GM21528 (cell line): ENCODE measurements around the gene CDKN1B.

ENCODE experiments used
- ATAC-seq: cut with Tn5 transposase; IDR thresholded peaks from one replicate; pipeline ENCODE4 v1.9.1; 2021; ENCODE audit warnings: mild to moderate bottlenecking, moderate library complexity; ENCODE audit not compliant: unreplicated experiment, low FRiP score

The CDKN1B gene

DNA sequence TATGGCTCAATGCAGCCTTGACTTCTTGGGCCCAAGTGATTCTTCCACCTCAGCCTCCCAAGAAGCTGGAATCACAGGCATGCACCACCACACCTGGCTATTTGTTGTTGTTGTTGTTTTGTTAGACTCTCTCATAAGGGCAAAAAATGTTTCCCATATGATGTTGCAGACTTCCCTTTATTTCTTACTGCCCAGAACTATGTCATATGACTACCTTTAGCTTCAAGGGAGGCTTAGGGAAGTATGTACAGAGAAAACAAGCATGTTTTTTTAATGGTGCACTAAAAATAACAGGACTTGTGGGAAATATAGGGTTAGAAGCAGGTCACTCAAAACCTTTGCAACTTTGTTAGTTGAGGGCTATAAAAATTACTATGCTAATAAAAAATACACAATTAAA is 16.9 kb upstream of the CDKN1B start:
- no peak for ATAC-seq

DNA sequence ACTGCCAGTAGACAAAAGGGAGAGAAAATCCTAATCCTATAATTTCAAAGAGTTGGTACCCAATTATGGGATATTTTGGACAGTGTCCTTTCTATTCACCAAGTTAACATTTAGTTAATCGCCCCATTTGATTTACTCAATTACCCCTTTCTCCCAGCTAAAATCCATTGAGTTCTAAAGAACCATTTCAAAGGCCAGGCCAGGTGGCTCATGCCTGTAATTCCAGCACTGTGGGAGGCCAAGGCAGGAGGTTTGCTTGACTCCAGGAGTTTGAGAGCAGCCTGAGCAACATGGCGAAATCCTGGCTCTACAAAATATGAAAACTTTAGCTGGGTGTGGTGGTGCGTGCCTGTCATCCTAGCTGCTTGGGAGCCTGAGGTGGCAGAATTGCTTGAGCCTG is 15.7 kb upstream of the CDKN1B start:
- ATAC-seq = no peak

DNA sequence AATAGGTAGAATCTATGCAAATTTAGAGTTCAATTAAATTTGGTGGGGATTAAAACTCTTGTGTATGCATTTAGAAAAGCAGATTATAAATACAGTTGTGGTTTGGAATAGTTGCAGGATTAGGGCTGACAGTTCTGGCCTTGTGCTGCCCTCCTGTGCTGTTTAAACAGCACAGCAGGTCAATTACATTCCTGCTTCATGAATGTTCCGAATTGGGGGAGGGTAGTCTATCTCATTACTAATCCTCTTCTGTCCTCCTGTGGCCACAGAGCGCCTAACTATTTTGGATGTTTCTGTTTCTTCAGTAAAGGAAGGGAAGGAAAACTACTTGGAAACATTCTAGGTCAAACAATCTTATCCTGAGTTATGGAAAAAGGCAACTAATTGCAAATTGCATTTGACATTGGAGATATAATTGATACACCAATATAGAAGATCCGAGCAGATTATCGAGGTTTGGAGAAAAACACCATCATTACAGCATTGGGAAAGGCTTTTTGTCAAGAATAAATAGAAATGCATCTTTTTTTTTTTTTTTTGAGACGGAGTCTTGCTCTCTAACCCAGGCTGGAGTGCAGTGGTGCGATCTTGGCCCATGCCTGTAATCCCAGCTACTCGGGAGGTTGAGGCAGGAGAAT is 12.5 kb upstream of the CDKN1B start:
- ATAC-seq = peak; percentile 60

DNA sequence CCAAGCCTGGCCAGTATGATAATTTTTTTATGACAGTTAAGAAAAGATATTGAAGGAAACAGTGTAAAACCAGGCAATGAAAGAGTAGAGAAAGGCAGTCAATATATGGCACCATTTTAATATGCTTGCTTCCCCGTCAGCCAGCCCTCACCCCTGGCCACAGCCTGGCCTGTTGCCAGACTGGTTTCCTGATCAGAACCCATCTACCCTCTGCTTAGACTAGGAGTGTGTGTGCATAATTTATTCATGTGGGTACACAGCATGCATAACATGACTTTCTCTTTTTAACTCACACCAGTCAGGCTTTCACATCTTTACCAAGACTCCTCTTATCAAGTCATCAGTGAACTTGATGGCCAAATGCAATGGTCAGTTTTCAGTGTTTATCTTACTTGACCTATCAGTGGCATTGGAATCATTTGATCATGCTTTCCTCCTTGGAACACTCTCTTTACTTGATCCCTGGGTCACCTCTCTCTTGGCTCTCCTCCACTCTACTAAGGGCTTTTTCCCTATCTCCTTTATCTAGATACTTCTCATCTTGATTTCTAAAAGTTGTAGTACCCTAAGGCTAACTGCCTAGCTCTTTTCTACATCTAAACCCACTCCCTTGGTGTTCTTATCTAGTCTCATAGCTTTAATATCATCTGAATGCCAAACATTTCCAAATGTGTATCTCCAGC is 11.2 kb upstream of the CDKN1B start:
- ATAC-seq = no peak

DNA sequence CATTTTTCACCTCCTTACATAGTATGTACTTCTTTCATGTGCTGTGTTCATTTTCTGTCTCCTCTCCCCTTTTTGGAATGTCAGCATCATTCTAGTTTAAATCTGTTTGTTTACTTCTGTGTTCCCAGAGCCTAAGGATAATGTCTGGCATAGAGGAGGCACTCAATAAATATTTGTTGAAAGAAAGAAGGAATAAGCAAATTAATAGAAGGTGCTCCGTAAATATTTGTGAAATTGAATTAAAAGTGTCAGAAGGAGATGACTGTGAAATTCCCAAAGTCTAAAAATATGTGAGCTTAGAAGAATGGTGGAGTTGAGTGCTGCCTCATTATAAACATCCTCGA is 3.3 kb upstream of the CDKN1B start:
- ATAC-seq = no peak

DNA sequence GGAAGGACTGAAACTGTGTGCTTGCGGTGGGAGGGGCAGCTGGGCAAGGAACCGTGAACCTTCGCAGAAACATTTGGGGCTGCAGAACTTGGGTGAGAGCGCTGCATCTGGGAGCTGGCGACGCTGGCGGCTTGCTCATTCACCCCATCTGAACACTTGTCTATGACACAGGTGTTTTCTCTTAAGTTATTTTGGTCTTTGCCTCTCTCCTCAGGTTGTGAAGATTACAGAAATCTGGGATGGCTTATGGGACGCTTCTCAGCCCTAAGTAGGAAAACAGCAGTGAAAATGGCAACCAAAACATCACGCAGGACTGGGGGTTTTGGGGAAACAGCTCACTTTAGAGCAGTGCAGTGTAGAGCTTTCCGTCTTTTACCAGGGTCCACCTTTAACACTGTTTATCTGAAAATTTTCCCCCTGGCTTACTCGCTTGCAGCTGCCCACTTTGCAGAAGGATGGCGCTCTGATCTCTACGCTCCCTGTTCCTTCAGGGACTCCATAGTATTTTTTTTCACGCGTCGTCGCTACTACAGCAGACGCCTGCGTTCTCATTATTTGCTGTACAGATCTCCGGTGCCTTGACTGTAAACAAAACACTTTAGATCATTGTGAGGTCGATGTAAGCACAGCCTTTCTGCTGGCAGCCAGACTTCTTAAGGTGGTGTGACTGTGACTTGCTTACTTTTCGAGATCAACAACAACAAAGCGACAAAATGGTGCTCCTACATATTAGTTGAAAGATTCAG is 2.7 kb upstream of the CDKN1B start:
- no peak for ATAC-seq

DNA sequence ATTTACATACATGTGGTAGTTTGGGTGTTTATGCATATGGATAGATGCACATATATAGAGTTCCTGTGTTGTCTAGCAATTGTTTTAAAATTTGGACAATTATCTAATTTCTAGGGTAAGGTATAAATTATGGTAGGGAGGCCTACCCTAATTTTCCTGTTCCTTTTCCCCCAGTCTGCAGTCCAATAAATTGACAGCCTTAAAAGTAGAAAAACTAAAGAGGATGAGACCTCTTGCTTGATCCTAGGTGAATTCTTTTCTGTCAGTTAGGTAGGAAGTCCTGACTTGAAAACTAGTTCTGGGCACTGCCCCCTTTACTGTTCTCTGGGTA is 2.1 kb upstream of the CDKN1B start:
- ATAC-seq = no peak

DNA sequence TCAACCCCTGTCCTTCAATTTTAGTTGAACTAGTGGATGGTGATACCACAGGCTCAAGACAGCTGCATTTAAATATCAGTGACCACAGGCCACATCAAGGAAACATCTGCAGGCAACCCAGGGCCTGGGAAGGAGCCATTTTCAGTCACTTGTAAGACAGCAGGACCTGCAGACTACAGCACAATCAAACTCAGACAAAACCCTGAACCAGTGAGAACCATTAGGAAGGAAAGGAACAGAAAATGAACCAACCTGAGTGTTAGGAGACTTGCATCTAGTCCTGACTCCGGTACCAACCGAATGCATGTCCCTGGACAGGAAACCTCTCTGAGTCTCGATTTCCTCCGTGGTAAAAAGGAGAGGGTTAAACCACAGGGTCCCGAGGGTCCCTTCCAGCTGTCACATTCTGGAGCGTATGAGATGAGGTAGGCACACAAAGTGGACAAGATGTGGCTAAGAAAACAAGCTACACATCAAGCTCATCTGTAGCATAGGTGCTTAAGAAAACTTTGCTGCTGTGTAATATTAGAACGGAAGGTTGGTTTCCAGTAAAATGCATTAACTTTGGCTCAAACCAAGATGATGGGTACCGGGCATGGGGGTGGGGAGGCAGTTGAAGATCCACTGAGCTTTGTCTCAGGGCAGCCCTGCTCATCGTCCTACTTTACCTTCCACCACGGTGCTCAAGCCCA is 1.6 kb upstream of the CDKN1B start:
- ATAC-seq = peak; percentile 32

DNA sequence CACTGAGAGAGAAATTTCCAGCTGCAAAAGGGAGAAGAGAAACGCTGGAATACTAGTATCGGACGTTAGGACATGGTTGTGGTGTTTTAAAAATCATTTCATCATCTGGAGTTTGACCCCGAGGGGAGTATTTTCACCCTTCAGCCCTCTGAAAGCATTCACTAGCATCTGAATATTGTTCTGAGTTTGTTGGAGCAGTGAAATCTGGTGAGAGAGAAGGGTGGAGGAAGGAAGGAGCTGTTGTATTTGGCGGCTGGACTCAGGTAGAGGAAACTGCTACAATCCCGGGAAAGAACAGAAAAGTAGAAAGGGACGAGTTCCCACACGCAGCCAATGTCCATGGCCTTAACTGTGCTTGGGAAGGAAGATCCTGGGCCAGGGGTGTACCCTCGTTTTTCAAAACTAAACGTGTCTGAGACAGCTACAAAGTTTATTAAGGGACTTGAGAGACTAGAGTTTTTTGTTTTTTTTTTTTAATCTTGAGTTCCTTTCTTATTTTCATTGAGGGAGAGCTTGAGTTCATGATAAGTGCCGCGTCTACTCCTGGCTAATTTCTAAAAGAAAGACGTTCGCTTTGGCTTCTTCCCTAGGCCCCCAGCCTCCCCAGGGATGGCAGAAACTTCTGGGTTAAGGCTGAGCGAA is 896 bp upstream of the CDKN1B start:
- ATAC-seq = no peak

DNA sequence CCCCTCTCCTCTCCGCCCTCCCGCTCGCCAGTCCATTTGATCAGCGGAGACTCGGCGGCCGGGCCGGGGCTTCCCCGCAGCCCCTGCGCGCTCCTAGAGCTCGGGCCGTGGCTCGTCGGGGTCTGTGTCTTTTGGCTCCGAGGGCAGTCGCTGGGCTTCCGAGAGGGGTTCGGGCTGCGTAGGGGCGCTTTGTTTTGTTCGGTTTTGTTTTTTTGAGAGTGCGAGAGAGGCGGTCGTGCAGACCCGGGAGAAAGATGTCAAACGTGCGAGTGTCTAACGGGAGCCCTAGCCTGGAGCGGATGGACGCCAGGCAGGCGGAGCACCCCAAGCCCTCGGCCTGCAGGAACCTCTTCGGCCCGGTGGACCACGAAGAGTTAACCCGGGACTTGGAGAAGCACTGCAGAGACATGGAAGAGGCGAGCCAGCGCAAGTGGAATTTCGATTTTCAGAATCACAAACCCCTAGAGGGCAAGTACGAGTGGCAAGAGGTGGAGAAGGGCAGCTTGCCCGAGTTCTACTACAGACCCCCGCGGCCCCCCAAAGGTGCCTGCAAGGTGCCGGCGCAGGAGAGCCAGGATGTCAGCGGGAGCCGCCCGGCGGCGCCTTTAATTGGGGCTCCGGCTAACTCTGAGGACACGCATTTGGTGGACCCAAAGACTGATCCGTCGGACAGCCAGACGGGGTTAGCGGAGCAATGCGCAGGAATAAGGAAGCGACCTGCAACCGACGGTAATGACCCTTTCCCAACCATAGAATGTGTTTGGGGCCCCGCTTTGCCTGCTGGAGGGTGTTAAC is 615 bp downstream of the CDKN1B start:
- peak; percentile 4 for ATAC-seq

DNA sequence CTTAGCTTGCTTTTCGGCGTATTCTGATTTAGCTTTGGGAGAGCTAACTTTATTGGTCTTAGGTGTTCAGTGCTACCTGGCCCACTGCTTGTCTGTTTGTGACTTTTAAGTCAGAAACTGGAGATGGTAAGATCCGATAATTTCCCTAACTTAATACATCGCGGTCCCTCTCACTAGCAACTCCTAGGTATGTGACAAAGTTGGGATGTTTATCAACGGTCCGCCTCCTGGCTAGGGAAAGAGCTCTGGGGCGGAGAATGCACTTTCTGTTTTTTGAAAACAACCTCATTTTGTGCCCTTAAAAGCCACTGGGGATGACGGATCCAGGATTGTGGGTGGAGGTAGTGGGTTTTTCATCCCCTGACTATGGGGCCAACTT is 1.2 kb downstream of the CDKN1B start:
- ATAC-seq = no peak

DNA sequence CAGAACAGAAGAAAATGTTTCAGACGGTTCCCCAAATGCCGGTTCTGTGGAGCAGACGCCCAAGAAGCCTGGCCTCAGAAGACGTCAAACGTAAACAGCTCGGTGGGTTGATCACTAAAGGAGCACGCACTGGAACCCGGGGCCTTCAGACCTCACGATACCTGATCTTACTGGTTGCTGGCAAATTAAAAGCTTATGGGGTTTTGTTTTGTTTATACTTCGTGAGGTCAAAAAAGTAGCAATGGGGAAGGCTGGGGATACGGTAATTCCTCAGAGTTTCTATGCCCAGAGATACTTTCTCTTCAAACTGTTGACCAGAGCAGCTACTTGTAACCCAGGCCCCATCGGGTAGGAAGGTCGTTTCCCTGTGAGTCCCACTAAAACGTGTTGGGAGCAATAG is 1.7 kb downstream of the CDKN1B start:
- ATAC-seq = no peak

DNA sequence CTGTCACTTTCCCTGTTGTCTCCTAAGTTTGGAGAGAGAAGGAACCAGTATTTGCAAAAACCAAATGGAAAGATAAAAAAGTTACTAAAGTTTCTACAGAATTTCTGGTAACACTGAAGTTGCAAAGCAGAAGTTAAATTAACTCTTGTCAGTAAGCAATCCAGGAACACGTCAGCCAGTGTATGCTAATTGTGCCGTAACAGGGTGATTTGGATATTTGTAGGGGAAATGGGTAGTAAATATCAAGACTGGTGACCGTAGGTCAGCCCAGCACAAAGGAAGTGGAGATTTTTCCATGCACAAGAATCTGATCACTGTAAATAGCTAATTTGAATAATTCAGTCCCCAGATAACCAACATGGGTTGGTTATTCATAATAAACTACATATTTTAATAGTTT is 2.3 kb downstream of the CDKN1B start:
- no peak for ATAC-seq

DNA sequence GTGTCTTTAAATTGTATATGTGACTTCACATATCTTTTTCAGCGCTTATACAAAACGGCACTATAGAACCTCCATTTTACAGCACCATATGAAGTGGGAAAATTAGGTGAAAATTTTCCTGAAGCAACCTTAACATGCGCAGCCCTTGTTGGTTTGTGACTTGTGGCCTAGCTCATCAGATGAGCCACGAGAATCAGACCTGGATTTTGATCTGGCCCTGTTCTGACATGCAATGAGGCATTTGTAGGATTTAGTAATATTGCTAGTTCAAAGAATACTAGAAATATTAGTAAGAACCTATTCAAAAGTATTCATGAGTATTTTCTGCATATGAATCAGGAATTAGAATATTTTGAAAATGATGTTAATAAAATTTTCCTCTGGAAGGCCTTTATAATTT is 2.9 kb downstream of the CDKN1B start:
- ATAC-seq = no peak

DNA sequence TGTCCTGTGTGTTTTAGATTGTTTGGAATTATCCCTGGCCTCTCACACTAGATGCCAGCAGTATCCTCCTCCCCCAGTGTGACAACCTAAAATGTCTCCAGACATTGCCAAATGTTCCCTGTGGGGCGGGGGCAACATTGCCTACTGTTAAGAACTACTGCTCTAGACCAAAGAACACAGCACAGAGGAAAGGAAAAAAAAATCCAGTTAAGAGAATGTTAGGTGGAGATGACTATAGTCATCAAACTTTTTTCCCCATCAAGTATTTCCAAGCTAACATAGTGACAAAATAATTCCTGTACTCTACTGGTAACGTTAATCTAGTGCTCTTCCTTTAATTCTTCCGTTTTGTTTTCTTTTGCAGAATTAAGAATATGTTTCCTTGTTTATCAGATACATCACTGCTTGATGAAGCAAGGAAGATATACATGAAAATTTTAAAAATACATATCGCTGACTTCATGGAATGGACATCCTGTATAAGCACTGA is 3.5 kb downstream of the CDKN1B start:
- no peak for ATAC-seq

DNA sequence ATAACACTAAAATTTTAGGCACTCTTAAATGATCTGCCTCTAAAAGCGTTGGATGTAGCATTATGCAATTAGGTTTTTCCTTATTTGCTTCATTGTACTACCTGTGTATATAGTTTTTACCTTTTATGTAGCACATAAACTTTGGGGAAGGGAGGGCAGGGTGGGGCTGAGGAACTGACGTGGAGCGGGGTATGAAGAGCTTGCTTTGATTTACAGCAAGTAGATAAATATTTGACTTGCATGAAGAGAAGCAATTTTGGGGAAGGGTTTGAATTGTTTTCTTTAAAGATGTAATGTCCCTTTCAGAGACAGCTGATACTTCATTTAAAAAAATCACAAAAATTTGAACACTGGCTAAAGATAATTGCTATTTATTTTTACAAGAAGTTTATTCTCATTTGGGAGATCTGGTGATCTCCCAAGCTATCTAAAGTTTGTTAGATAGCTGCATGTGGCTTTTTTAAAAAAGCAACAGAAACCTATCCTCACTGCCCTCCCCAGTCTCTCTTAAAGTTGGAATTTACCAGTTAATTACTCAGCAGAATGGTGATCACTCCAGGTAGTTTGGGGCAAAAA is 4.1 kb downstream of the CDKN1B start:
- no peak for ATAC-seq

DNA sequence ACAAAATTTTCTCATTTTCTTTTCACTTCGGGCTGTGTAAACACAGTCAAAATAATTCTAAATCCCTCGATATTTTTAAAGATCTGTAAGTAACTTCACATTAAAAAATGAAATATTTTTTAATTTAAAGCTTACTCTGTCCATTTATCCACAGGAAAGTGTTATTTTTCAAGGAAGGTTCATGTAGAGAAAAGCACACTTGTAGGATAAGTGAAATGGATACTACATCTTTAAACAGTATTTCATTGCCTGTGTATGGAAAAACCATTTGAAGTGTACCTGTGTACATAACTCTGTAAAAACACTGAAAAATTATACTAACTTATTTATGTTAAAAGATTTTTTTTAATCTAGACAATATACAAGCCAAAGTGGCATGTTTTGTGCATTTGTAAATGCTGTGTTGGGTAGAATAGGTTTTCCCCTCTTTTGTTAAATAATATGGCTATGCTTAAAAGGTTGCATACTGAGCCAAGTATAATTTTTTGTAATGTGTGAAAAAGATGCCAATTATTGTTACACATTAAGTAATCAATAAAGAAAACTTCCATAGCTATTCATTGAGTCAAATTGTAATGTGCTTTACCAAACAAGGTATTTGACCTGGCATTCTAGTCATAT is 4.8 kb downstream of the CDKN1B start:
- ATAC-seq = no peak

DNA sequence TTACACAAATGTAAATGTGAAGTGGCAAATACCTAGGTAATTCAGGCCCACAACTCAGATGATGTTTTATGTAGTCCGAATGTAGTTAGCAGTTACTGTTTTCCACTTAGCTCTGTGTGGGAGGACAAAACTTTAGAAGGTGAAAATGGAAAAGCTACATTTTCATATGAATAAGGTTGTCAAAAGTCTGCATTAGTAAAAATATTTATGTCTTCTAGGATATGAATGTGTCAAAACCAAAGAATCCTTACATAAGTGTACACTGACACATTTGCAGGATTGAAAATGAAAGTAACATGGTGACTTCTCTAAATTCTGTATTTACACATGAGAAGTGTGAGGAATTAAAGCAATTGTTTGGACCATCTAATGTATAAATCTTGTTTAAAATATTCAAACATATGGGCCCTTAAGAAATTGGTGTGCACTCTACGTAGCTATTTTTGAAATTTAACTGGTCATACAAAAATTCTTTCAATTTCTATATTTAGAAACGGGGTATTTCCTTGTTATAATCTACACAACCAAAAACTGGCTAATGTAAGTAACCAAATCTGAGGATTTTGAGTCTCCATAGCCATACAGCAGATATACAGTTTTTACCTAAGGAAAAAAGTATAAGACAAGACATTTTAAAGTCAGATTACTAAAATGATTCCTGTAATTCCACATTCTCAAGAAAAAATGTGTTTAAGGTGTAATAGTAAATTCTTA is 5.4 kb downstream of the CDKN1B start:
- no peak for ATAC-seq
